Transverse colon (tissue), 3 donors: ENCODE measurements around the gene PRTN3.

Experiments used
- POLR2A ChIP-seq: fragments of 450-650 bp; IDR thresholded peaks from one replicate; pipeline ENCODE4 v1.6.1; 2016; ENCODE audit warnings: antibody characterized with exemption, mild to moderate bottlenecking, moderate library complexity
- POLR2AphosphoS5 ChIP-seq, 3 donors: sonication (generic); formaldehyde crosslinking; IDR thresholded peaks; one replicate each; pipeline ENCODE4 v1.6.1; 2016; ENCODE audit warnings: antibody characterized with exemption in 3 of 3

DNA sequence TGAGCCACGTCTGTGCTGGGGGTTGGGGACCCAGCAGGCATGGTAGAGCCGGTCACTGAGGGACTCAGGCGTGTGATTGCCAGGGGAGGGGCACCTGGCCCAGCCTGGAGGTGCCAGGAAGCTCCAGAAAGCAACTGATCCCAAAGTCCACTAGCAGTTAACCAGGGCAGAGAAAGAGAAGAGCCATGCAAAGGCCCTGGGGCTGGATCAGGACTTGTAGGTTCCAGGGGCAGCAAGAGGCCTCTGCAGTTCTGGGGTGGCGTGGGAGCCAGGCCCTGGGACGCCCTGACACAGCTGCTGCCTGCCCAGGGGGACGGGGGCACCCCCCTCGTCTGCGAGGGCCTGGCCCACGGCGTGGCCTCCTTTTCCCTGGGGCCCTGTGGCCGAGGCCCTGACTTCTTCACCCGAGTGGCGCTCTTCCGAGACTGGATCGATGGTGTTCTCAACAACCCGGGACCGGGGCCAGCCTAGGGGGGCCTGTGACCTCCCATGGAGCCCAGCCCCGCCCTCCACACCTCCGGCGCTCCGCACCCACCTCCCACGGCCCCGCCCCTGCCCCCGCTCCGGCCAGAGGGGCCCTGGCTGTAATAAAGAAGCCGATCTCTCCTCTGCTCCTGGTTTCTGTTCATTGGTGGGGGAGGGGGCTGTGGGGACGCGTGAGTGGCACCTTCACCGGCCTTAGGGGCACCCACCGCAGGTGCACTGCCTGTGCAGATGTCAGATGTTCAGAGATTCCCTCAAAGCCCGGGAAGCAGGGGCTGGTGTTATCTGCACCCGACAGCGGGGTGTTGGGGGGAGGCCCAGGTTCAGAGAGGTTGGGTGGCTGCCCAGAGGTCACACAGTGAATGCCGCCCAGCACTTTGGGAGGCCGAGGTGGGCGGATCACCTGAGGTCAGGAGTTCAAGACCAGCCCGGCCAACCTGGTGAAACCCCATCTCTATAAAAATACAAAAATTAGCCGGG, 9.1 kb upstream of the PRTN3 start:
- TF ChIP-seq POLR2A (no peak), POLR2AphosphoS5 (IDR thresholded peaks at IDR 0.05) (no peak)
